HG02870 (cell line): ENCODE results near the gene ZNF587.
A peak's percentile ranks its signal among the peaks of the same experiment; 100 is the strongest.
"Not testable (repeated sequence)": the region's sequence is repeated elsewhere in the genome, so short reads cannot be mapped to it uniquely, and the experiment has no call there.

Experiments used
- ATAC-seq: cut with Tn5 transposase; IDR thresholded peaks from one replicate; pipeline ENCODE4 v1.9.1; 2021; ENCODE audit warnings: mild to moderate bottlenecking, moderate library complexity; ENCODE audit not compliant: unreplicated experiment

ZNF587 gene

DNA sequence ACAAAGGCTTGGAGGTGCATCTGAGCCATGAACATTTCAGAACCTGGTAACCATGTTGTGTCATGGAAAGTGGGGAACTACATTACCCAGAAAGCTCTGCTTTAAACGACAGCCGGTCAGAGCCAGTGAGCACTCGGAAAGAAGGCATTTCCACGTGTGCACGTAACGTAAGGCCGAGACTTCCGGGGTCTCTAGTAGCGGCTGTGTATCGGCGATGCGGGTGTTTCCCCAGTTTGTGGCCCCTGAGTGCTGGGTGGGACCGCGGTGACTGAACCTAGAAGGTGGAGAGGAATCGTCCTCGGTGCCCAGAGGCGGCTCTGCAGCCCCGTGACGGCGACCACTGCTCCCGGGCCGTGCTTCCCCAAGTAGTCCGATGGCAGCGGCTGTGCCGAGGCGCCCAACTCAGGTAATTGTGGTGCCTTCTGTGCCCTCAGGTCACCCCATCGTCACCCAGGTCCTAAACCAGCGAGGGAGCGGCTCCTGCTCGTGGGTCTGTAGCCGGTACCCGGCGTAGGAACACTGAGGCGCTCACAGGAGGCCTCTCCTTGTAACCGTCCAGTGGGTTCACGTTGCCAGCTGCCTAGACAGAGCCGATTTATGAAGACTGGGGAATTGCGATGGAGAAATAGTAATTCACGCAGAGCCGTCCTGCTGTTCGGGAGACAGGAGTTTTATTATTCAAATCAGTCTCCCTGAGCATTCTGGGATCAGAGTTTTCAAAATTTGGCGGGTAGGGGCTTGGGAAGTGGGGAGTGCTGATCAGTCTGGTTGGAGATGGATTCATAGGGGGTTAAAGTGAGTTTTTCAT lies at the start of gene ZNF587:
TSS of gene ZNF587 (plus strand) at position 194 of the 808 bp plus-strand sequence. CDS start at position 374, 180 bp downstream.
- ATAC-seq, result peak; percentile 80

DNA sequence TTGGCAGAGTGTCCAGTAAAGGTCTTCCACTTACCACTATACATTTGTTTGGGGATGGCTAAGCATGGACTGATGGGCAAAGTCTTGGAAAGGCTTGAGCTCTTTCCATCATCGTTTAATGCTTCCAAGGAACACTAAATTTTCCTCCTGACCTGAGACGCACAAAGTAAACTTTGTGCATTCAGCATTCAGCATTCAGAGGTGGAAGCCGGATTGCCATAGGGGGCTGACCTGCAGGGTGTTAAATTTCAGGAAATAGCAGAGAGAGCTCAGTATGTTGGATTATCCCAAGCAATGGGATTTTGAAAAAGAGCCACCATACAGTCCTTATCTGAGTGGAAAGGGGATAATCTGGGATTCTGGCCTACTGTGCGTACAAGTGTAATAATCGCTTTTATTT lies 49.0 kb upstream of the ZNF587 start:
- ATAC-seq, result no peak

DNA sequence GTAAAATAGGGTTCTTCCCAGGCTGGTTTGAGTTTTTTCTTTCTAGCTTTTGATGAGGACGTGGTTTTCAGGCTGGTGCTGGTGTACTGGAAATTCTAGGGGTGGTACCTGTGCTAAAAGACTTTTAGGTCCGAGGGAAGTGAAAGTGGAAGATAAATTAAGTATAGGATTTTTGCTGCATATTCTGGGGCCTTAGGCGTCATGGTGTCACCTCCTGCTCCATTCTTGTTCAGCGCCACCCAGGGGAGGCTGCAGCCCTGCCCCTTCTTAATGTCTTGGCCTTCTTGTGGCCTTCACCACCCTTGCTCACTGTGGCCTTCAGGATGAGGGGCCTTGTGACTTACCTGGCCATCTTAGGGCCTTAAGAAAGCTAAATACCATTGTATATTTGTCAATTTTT lies 47.4 kb upstream of the ZNF587 start:
- no peak for ATAC-seq

DNA sequence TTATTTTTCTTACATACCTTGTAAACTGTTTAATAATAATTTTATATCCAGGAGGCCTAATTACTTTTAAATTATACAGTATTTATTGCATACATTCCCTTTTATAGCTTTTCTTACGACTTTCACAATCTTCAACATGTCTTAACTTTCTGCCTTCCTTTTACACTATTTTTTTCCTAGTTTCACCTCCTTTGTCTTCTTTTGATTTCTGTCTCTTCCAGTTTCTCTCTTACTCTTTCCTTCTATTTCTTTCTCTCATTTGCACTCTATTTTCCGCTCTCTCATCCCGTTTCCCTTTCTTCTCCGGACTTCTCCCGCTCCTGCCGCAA lies 46.4 kb upstream of the ZNF587 start:
- ATAC-seq, result no peak

DNA sequence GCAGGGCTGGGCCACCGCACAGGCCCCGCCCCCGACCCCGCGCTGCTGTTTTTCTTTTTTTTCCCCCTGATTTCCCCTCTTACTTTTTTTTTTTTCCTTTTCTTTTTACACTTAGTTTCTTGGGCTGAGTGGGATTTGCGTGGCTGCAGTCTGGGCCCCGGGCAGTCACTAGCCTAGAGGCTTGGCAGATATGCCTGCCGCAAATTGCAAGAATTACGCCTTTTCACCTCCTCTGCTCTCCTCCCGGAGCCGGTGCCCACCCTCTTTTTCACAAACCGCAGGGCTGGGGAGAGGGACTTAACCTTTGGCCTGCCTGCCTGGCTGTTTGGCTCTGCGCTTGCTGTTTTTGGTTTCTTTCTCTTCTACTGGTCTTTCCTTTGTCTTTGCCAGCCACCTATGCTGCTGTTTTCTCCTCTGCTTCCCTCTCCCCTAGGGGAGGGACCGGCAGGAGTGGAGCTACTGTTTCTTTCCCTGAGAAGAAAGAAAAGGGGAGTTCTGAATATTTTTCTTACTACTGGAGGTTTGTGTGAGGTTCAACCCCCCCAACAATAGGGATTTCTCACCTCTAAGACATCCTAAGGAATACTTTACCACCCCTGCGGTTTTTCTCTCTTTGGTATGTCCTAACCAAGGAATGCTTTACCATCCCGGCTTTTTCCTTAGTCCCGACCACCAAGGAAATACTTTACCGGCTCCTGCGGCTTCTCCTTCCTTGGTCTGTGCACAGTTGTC lies 45.9 kb upstream of the ZNF587 start:
- ATAC-seq, result no peak

DNA sequence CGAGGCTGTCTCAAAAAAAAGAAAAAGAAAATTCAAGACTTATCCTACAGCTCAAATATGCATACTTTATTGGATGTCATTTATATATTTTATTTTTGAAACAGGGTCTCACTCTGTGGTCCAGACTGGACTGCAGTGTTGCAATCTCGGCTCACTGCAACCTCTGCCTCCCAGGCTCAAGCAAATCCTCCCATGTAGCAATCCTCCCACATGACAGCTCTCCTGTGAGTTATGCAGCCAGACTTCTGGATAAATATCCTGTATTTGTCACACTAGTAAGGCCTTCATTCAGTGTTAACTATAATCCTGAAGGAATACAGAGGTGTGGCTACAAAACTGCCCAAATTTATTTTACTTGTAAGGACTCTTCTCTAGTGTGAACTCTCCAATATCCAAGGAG lies 42.1 kb upstream of the ZNF587 start:
- no peak for ATAC-seq

DNA sequence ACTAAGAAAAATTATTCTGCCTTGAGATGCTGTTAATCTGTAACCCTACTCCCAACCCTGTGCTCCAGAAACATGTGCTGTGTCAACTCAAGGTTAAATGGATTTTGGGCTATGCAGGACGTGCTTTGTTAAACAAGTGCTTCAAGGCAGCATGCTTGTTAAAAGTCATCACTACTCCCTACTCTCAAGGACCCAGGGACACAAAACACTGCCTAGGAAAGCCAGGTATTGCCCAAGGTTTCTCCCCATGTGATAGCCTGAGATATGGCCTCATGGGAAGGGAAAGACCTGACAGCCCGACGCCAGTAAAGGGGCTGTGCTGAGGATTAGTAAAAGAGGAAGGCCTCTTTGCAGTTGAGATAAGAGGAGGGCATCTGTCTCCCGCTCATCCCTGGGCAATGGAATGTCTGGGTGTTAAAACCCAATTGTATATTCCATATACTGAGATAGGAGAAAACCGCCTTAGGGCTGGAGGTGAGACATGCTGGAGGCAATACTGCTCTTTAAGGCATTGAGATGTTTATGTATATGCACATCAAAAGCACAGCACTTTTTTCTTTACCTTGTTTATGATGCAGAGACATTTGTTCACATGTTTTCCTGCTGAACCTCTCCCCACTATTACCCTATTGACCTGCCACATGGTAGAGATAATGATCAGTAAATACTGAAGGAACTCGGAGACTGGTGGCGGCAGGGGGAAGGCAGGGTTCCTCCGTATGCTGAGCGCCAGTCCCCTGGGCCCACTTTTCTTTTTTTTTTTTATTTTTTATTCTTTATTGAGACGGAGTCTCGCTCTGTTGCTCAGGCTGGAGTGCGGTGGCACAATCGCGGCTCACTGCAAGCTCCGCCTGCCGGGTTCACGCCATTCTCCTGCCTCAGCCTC lies 39.0 kb upstream of the ZNF587 start:
- ATAC-seq, result not testable (repeated sequence)

DNA sequence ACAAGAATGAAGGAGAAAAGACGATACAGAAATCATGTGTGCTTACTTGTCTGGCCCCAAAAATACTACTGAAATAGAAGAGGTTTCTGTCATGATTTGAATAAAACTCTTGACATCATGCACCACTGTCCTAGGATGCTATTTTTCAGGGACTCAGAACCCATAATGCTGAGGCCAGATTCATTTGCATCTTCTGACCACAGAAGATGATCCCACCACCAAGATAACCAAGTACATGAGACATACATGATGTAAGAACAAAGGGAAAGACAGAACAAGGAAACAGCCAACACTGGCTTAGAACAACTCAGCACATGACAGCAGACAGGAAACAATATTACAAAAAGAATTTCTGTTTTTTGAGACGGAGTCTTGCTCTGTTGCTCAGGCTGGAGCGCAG lies 37.4 kb upstream of the ZNF587 start:
- ATAC-seq, result peak; percentile 49

DNA sequence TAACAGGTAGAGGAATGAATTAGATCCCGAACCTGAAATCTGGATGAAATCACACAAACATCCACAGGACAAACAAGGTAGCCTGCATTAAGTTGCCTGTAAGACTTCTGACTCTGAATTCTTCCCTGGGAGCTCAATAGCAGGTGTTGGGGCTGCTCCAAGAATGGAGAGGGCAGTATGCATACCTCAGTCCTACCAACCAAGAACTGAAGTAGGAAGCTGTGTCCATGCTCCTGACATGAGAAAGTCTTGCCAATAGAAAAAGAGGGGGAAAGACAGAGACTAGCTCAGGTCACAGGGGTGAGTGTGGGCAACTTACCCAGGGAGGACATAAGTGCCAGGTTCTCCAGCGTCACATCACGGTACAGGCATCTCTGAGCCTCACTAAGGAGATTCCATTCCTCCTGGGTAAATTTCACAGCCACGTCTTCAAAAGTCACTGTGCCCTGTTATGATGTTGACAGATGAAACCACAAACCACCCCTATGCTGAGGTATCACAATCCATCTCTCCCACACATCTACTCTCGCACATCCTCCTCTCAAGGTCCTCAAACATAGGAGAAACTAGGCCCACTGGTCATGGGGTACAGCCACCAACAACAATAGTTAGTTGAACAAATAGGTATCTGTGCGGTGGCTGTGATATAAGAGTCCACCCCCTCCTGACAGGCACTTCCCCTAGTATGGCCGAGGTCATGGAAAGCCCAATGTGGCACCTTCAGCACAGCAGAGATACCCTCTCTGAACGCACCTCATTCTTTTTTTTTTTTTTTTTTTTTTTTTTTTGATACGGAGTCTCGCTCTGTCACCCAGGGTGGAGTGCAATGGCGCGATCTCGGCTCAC lies 36.5 kb upstream of the ZNF587 start:
- not testable (repeated sequence) for ATAC-seq

DNA sequence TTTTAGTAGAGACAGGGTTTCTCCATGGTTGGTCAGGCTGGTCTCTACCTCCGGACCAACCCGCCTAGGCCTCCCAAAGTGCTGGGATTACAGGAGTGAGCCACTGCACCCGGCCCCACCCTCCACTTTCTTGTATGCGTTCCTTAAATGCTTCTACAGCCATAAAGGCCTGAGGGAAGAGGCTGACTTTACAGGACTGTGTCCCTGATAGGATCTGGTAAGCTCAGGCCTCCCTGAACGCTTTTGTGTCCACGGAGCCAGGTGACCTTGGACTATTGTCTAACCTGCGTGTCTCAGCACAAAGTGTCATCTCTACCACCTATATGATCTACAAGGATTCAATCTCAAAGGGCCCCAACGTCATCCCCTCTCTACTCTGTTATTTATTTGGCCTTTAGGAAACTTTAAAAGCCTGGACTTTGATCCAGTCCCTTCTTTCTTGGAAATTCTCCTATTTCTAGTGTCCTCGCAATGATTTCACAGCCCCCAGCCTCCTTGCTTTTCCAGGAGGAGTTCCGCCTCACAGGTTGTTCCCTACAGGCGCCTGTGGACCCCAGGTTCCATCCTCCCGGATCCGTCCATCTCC lies 35.6 kb upstream of the ZNF587 start:
- no peak for ATAC-seq

DNA sequence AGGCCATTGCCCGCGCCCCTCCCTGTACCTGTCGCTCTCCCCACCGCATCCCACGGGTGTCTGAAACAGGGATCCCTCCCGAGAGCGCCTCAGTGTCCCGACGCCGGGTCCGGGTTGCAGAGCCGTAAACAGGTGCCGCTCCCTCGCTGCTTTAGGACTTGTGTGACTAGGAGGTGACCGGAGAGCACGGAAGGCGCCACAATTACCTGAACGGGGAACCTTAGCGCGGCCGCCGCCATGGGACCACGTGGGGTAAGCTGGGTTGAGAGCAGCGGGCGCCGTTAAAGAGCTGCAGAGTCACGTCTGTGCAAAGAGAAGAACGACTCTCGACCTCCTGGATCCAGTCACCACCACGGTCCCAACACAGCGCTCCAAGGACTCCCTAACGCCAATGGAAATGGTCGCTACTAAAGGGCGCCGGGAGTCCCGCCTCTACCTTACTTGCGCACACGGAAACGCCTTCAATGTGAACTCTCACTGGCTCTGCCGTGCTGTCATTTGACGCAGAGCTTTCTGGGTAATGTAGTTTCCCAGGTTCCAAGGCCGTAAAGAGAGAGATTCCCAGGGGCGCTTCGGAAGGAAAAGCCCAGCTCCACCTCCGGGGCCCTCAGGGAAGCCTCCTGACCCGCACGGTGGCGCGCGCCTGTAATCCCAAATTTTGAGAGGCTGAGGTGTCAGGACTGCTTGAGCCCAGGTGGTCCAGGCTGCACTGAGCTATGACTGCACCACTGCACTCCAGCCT lies 35.0 kb upstream of the ZNF587 start, which contains the start of gene ZNF552:
TSS of gene ZNF552 (minus strand) at position 409 of the 742 bp plus-strand sequence. CDS start at position 239, 170 bp downstream.
- ATAC-seq, result peak; percentile 65

DNA sequence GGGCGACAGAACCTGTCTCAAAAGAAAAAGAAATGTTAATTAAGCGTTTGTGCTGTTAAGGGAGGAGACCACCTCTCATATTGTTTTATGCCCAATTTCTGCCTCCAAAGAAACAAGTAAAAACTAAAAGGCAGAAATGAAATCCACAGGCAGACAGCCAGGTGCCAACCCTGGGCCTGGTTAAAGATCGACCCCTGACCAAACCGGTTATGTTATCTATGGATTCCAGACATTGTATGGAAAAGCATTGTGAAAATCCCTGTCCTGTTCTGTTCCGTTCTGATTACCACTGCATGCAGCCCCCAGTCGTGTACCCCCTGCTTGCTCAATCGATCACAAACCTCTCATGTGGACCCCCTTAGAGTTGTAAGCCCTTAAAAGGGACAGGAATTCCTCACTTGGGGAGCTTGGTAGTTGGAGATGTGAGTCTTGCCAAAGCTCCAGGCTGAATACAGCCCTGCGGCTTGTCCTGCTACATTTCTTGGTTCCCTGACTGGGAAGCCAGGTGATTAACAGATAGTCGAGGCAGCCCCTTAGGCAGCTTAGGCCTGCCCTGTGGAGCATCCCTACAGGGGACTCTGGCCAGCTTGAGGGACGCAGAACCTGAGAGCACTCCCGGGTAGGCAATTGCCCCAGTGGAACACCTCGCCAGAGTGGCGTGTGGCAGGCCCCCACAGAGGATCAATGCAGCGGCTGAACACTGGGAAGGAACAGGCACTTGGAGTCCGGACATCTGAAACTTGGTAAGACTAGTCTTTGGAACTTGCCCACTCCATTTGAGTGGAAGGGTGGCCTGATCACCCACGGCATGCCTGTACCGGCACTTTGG lies 34.2 kb upstream of the ZNF587 start:
- ATAC-seq, result no peak

DNA sequence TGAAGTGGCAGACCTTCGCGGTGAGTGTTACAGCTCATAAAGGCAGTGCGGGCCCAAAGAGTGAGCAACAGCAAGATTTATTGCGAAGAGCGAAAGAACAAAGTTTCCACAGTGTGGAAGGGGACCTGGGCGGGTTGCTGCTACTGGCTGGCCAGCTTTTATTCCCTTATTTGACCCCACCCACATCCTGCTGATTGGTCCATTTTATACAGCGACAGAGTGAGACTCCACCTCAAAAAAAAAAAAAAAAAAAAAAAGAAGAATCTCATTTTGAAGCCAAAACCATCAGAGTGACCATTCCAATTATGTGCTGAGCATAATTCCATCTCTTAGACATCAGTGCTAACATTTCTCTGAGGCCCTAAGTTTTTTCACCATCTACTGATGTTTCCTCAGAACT lies 33.0 kb upstream of the ZNF587 start:
- no peak for ATAC-seq

DNA sequence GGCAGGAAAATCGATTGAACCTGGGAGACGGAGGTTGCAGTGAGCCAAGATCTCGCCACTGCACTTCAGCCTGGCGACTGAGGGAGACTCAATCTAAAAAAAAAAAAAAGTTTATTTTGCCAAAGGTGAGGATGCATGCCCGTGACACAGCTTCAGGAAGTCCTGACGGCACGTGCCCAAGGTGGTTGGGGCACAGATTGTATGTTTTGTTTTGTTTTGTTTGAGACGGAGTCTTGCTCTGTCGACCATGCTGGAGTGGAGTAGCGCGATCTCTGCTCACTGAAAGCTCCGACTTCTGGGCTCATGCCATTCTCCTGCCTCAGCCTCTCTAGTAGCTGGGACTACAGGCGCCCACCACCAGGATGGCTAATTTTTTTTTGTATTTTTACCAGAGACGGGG lies 31.7 kb upstream of the ZNF587 start:
- no peak for ATAC-seq

DNA sequence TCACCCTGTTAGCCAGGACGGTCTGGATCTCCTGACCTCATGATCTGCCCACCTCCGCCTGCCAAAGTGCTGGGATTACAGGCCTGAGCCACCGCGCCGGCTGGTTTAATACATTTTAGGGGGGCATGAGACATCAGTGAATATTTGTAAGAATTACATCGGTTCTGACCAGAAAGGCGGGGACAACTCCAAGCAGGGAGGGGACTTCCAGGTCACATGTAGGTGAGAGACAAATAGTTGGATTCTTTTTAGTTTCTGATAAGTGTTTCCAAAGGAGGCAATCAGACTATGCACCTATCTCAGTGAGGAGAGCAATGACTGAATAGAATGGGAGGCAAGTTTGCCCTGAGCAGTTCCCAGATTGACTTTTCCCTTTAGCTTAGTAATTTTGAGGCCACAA lies 31.3 kb upstream of the ZNF587 start:
- ATAC-seq, result no peak

DNA sequence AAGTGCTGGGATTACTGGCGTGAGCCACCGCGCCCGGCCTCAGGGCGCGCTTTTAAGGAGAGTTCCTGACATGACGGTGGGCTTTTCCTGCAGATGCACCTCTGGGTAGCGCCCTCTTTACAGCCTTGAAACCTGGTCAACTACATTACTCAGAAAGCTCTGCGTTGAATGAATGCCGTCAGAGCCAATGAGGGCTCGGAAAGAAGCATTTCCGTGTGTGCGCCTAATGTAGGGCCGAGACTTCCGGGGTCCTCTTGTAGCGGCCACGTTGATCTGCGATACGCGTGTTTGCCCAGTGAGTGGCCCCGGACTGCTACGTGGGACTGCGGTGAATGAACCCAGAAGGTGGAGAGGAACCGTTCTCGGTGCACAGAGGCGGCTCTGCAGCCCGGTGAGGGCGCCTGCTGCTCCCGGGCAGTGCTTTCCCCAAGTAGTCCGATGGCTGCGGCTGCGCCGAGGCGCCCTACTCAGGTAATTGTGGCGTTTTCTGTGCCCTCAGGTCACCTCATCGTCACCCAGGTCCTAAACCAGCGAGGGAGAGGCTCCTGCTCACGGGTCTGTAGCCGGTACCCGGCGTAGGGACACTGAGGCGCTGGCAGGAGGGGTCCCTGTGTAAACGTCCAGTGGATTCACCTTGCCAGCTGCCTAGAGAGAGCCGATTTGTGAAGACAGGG lies 30.0 kb upstream of the ZNF587 start:
- ATAC-seq, result peak; percentile 85

DNA sequence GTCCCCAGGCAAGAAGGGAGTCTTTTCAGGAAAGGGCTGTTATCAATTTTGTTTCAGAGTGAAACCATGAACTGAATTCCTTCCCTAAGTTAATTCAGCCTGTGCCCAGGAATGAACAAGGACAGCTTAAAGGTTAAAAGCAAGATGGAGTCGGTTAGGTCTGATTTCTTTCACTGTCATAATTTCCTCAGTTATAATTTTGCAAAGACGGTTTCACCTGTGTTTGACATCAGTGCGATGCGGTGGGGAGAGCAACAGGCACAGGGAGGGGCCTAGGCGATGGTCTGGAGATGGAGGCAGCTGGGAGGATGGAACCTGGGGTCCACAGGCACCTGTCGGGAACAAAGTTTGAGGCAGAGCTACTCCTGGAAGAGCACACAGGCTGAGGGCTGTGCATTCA lies 29.1 kb upstream of the ZNF587 start:
- ATAC-seq, result no peak

DNA sequence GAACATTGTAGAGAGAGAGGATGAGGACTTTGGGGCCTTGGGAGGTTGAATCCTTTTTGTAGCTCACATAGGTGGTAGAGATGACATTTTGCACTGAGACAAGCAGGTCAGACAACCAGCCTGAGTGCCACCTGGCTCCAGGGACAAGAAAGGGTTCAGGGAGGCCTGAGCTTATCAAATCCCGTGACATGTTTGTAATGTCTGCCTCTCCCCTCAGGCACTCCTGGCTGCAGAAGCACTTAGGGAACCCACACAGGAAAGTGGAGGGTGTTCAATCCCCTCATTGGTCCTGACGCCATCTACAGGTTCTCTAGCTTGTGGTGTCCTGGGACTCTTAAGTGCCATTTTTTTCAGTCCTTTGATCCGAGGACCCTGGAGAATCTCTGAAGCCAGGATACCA lies 28.6 kb upstream of the ZNF587 start:
- not testable (repeated sequence) for ATAC-seq
